ENCODE measurements around the gene GSTCD.
"Not testable (repeated sequence)": the region's sequence is repeated elsewhere in the genome, so short reads cannot be mapped to it uniquely, and the experiment has no call there.

Gene GSTCD

DNA sequence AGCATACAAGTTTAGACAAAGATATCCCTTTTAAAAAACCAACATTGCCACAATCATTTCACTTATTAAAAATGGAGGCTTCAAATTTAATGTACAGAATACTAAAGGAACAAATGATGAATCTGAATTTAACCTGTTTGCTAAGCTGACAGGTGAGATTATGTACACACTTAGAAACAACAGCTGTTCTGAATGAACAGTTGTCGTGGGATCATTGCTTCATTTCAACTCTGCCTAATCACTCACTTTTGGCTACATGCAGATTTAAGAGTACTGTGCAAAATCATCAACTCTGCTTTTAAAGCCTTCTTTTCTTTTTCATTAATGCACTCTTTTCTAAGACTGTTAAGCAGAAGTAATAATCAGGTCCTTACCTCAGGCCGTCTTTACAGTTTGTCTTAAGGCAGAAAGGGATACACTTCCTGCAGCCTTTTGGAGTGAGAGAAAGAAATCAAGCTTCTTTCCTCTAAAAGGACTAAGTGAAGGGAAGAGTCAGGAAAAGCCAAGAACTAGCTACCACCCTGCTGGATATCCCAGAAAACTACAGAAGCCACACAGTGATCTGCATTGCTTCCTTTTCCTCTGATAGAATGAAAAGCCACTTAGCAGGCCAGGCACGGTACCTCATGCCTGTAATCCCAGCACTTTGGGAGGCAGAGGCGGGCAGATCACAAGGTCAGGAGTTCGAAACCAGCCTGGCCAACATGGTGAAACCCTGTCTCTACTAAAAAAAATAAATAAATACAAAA lies 132.0 kb downstream of the GSTCD start:
- no peak for DNase-seq (ENCODE audit: low spot score in 2 of 2)
- H3K4me1 ChIP-seq: peaks cover 4% of the 10 kb centered on the region; the same call in 1 of the 2 replicates
- no peak overlapping the region for H3K4me3 ChIP-seq
- H3K9me3 ChIP-seq: no peaks in the 10 kb centered on the region
- H3K27me3 ChIP-seq (ENCODE audit: low read depth): no peaks in the 10 kb centered on the region
- peaks cover 7% of the 10 kb centered on the region; the same call in 1 of the 2 replicates for H3K36me3 ChIP-seq (replicated peaks)
- in situ Hi-C loops (cut with MboI; ENCODE audit: low sequenced_read_pairs): no loop called here

DNA sequence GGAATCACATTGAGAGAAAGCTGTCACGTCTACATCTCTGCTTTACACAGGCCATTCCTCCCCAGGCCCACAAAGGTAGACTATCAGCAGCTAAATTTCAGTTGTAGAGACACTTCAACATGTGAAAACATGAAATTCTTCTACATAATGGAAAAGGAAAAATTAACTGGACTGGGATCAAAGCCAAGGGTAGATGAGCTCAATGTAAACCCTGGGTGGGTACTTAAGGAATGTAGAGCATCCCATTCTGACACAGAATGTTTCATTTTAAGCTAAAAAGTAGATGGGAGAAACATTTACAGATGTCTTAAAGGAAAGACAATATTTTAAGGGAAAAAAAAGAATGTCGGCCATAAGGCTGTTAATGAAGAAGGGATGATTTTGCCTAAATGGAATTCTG lies 135.4 kb downstream of the GSTCD start:
- H3K4me3 ChIP-seq: no peak overlapping the region
- no peaks in the 10 kb centered on the region for H3K27me3 ChIP-seq (ENCODE audit: low read depth)
- H3K36me3 ChIP-seq (replicated peaks): peaks cover 4% of the 10 kb centered on the region; the same call in 1 of the 2 replicates
- H3K9me3 ChIP-seq: no peaks in the 10 kb centered on the region
- in situ Hi-C loops (cut with MboI; ENCODE audit: low sequenced_read_pairs): no loop called here
- DNase-seq (ENCODE audit: low spot score in 2 of 2): no peak
- peaks cover 4% of the 10 kb centered on the region; the same call in 1 of the 2 replicates for H3K4me1 ChIP-seq

DNA sequence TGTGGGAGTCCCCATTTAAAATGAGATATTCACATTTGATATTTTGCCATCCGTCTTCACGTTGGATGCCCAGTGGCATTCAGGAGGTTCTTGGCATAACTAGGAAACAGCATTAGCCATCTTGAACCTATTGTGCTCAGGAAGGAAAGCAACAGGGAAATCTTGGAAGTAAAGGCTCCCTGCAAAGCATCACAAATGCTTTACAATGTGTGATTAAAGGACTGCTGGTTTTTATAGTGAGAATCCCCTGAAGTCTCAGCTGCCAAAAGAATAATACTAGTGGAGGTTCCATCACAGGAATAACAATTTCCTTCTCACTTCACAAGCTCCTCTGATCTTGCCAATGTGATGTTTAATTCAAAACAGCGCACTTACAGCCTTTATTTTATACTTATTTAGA lies 137.0 kb downstream of the GSTCD start:
- in situ Hi-C loops (cut with MboI; ENCODE audit: low sequenced_read_pairs): no loop called here
- DNase-seq (ENCODE audit: low spot score in 2 of 2): no peak

DNA sequence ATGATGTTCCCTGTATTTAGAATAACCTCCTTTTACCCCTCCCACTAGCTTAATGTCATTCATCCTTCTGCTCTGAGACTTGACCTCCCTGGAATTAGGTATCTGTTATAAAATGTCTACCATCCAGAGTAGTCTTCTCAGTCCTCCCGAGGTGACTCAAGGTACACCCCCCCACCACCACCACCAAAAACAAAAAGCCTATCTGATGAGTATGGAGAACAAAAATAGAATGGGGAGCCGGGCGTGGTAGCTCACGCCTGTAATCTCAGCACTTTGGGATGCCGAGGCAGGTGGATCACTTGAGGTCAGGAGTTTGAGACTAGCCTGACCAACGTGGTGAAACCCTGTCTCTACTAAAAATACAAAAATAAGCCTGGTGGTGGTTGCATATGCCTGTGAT lies 139.8 kb downstream of the GSTCD start:
- in situ Hi-C loops (cut with MboI; ENCODE audit: low sequenced_read_pairs); H3K4me3 ChIP-seq; H3K27me3 ChIP-seq (ENCODE audit: low read depth); H3K36me3 ChIP-seq (replicated peaks); DNase-seq (ENCODE audit: low spot score in 2 of 2); H3K4me1 ChIP-seq; H3K9me3 ChIP-seq: not testable (repeated sequence)

More for the DNA sequence above, 137.0 kb downstream of the GSTCD start:
- H3K4me1 ChIP-seq: no peaks in the 10 kb centered on the region
- H3K4me3 ChIP-seq: no peak overlapping the region
- H3K9me3 ChIP-seq: no peaks in the 10 kb centered on the region
- no peaks in the 10 kb centered on the region for H3K27me3 ChIP-seq (ENCODE audit: low read depth)
- peaks cover 4% of the 10 kb centered on the region; the same call in 1 of the 2 replicates for H3K36me3 ChIP-seq (replicated peaks)

DNA sequence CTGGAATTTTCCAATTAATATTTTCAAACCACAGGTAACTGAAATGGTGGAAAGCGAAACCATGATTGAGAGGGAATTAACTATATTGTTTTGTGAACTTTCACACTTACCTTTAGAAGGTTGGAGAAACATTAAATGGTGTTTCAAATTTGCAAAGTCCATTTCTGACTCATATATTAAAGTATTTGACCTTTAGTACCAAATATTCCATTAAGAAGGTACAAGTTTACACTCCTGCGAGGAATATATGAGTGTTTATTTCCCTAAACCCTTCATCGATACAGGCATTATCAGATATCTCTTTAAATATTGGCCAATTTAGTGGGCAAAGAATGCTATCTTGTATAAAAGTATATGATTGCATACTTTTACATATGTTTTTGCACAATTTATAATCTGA lies 142.6 kb downstream of the GSTCD start:
- DNase-seq (ENCODE audit: low spot score in 2 of 2): no peak
- H3K27me3 ChIP-seq (ENCODE audit: low read depth): no peaks in the 10 kb centered on the region
- in situ Hi-C loops (cut with MboI; ENCODE audit: low sequenced_read_pairs): no loop called here
- H3K9me3 ChIP-seq: no peaks in the 10 kb centered on the region
- H3K4me3 ChIP-seq: no peak overlapping the region
- H3K36me3 ChIP-seq (replicated peaks): no peaks in the 10 kb centered on the region
- no peaks in the 10 kb centered on the region for H3K4me1 ChIP-seq

DNA sequence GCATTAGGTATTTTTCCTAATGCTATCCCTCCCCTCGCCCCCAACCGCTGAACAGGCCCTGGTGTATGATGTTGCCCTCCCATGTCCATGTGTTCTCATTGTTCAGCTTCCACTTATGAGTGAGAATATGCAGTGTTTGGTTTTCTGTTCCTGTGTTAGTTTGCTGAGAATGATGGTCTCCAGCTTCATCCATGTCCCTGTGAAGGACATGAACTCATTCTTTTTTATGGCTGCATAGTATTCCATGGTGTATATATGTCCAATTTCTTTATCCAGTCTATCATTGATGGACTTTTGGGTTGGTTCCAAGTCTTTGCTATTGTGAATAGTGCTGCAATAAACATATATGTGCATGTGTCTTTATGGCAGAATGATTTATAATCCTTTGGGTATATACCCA lies 143.6 kb downstream of the GSTCD start:
- DNase-seq (ENCODE audit: low spot score in 2 of 2); in situ Hi-C loops (cut with MboI; ENCODE audit: low sequenced_read_pairs); H3K4me3 ChIP-seq; H3K9me3 ChIP-seq; H3K4me1 ChIP-seq; H3K36me3 ChIP-seq (replicated peaks); H3K27me3 ChIP-seq (ENCODE audit: low read depth): not testable (repeated sequence)

DNA sequence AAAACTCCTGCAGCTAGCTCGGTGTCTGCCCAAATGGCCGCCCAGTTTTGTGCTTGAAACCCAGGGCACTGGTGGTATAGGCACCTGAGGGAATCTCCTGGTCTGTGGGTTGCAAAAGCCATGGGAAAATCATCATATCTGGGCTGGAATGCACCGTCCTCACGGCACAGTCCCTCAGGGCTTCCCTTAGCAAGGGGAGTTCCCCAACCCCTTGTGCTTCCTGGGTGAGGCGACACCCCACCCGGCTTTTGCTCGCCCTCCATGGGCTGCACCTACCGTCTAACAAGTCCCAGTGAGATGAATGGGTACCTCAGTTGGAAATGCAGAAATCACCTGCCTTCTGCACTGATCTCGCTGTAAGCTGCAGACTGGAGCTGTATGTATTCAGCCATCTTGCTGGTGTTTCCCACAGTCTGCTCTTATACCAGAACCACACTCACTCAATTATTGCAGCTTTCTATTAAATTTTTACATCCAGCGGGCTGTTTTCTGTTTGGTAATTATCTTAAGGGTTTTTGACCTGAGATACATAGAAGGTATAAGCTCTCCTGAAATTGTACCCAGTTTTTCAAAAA lies 150.0 kb downstream of the GSTCD start:
- H3K4me3 ChIP-seq: no peak overlapping the region
- H3K9me3 ChIP-seq: no peaks in the 10 kb centered on the region
- DNase-seq (ENCODE audit: low spot score in 2 of 2): no peak
- H3K4me1 ChIP-seq: no peaks in the 10 kb centered on the region
- no peaks in the 10 kb centered on the region for H3K27me3 ChIP-seq (ENCODE audit: low read depth)
- H3K36me3 ChIP-seq (replicated peaks): no peaks in the 10 kb centered on the region
- in situ Hi-C loops (cut with MboI; ENCODE audit: low sequenced_read_pairs): no loop called here

DNA sequence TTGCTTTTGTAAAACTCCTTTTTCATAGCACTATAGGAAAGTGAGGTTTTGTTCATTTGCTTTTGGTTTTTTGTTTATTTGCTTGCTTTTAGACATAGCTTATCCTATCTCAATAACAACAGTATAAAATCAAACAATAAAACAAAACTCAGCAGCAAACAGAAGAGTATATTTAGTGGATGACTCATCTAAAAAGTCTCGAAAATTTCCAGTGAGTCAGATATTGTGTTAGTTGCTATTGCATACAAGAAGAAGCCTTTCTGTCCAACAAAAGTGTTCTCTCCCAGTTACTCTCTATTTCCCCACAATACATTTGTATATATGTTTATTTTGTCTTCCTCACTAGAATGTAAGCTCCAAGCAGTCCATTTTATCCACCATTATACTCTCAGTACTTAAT lies 150.6 kb downstream of the GSTCD start:
- DNase-seq (ENCODE audit: low spot score in 2 of 2): no peak
- no peaks in the 10 kb centered on the region for H3K27me3 ChIP-seq (ENCODE audit: low read depth)
- in situ Hi-C loops (cut with MboI; ENCODE audit: low sequenced_read_pairs): no loop called here
- H3K36me3 ChIP-seq (replicated peaks): no peaks in the 10 kb centered on the region
- H3K4me1 ChIP-seq: no peaks in the 10 kb centered on the region
- no peak overlapping the region for H3K4me3 ChIP-seq
- H3K9me3 ChIP-seq: no peaks in the 10 kb centered on the region

DNA sequence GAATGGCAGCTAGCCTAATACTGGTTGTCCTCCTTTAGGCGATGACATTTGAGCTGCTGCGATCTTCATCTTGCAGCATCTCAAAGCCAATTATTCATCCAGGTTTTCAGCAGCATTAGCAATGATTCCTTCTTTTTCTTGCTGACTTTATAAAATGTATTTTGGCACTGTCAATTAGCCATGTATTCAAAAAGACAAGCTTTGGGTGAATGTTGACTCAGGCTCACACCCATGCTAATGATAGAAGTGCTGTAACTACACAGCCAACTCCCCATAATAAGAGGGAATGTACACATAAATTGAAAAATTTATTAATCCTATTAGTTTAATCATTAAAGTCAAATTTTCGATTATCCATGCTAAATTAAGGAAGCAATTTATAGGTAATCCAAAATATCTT lies 162.4 kb downstream of the GSTCD start:
- in situ Hi-C loops (cut with MboI; ENCODE audit: low sequenced_read_pairs): no loop called here
- H3K36me3 ChIP-seq (replicated peaks): no peaks in the 10 kb centered on the region

DNA sequence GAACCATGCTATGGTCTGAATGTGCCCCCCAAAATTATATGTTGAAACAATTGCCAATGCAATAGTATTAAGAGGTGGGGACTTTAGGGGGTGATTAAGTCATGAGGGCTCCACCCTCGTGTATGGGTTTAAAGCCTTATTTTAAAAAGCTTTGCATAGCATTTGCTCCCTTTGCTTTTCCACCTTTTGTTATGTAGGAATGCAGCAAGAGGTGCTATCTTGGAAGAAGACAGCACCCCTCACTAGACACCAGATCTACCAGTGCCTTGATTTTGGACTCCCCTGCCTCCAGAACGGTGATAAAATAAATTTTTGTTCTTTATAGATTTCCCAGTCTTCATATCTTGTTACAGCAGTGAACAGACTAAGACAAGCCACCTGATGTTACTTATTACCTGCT lies 163.4 kb downstream of the GSTCD start:
- Histone ChIP-seq H3K4me1 (no peaks in the 10 kb centered on the region), H3K9me3 (no peaks in the 10 kb centered on the region), H3K27me3 (ENCODE audit: low read depth) (0 out of 2 replicates have a peak, but pooled peaks cover 2% of the 10 kb centered on the region), H3K36me3 (replicated peaks) (no peaks in the 10 kb centered on the region), H3K4me3 (no peak overlapping the region)
- in situ Hi-C loops (cut with MboI; ENCODE audit: low sequenced_read_pairs): no loop called here
- no peak for DNase-seq (ENCODE audit: low spot score in 2 of 2)

More for the DNA sequence above, 162.4 kb downstream of the GSTCD start:
- Histone ChIP-seq H3K4me3 (no peak overlapping the region), H3K4me1 (no peaks in the 10 kb centered on the region), H3K27me3 (ENCODE audit: low read depth) (0 out of 2 replicates have a peak, but pooled peaks cover 2% of the 10 kb centered on the region), H3K9me3 (no peaks in the 10 kb centered on the region)
- no peak for DNase-seq (ENCODE audit: low spot score in 2 of 2)

DNA sequence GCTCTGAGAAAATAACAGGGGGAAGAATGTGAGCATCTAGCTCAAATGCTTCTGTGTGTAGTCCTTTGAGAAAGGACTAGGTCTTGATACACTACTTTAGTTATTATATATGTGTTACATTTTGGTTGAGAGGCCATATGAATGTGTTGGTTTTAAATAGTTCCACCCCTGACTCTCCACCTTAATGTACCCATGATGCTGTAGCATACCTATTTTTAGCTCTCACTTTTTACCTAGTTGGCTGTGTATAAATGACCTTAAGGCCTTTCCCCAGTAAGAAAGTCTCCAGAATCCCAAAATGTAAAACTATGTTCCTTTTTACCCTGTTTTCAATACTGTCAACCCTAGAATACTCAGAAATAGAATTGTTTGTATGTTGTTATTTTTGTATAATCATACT lies 166.6 kb downstream of the GSTCD start:
- no peak for DNase-seq (ENCODE audit: low spot score in 2 of 2)
- in situ Hi-C loops (cut with MboI; ENCODE audit: low sequenced_read_pairs): no loop called here
- Histone ChIP-seq H3K27me3 (ENCODE audit: low read depth) (0 out of 2 replicates have a peak, but pooled peaks cover under 1% of the 10 kb centered on the region), H3K4me3 (no peak overlapping the region), H3K4me1 (no peaks in the 10 kb centered on the region), H3K36me3 (replicated peaks) (no peaks in the 10 kb centered on the region), H3K9me3 (no peaks in the 10 kb centered on the region)

DNA sequence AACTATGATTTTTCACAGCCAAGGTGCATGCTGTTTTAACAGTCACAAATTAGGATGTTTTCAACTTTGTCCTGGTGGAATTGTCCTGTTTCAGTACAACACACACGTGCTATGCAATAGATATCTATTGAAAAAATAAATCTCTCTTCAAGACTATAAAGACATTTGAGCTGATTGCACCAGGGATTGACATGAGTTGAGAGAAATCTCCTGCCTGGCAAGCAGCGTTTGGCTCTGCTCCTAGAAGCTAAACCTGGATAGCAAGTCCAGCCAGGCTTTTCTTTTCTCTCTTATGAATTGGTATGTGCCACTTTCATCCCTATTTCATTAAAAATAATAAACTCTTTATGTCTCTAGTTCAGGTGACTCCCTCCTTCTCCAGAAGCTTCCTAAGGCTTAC lies 170.1 kb downstream of the GSTCD start:
- no peaks in the 10 kb centered on the region for H3K9me3 ChIP-seq
- in situ Hi-C loops (cut with MboI; ENCODE audit: low sequenced_read_pairs): no loop called here
- DNase-seq (ENCODE audit: low spot score in 2 of 2): no peak
- no peaks in the 10 kb centered on the region for H3K36me3 ChIP-seq (replicated peaks)
- H3K4me3 ChIP-seq: no peak overlapping the region
- H3K27me3 ChIP-seq (ENCODE audit: low read depth): no peaks in the 10 kb centered on the region
- no peaks in the 10 kb centered on the region for H3K4me1 ChIP-seq

DNA sequence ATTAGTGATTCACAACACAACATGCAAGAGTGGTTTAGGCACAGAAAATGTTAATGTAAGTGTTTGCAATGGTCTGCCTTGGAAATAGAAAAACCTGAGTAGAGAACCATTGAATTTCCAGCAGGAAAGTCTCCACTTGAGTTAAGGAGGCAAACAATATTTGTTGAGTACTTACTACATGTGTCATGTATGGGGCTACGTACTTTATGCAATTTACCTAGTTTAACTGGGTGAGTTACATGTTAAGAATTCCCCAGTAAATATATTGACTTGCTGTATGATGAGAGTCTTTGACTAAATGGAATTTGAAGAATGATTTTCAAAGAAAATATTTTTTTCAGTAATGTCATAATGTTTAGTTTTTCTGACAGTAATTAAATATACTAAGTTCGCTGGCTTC lies 178.9 kb downstream of the GSTCD start:
- no peak overlapping the region for H3K4me3 ChIP-seq
- H3K9me3 ChIP-seq: no peaks in the 10 kb centered on the region
- in situ Hi-C loops (cut with MboI; ENCODE audit: low sequenced_read_pairs): no loop called here
- H3K36me3 ChIP-seq (replicated peaks): no peaks in the 10 kb centered on the region
- peaks cover 10% of the 10 kb centered on the region for H3K27me3 ChIP-seq (ENCODE audit: low read depth)
- H3K4me1 ChIP-seq: no peaks in the 10 kb centered on the region
- no peak for DNase-seq (ENCODE audit: low spot score in 2 of 2)

DNA sequence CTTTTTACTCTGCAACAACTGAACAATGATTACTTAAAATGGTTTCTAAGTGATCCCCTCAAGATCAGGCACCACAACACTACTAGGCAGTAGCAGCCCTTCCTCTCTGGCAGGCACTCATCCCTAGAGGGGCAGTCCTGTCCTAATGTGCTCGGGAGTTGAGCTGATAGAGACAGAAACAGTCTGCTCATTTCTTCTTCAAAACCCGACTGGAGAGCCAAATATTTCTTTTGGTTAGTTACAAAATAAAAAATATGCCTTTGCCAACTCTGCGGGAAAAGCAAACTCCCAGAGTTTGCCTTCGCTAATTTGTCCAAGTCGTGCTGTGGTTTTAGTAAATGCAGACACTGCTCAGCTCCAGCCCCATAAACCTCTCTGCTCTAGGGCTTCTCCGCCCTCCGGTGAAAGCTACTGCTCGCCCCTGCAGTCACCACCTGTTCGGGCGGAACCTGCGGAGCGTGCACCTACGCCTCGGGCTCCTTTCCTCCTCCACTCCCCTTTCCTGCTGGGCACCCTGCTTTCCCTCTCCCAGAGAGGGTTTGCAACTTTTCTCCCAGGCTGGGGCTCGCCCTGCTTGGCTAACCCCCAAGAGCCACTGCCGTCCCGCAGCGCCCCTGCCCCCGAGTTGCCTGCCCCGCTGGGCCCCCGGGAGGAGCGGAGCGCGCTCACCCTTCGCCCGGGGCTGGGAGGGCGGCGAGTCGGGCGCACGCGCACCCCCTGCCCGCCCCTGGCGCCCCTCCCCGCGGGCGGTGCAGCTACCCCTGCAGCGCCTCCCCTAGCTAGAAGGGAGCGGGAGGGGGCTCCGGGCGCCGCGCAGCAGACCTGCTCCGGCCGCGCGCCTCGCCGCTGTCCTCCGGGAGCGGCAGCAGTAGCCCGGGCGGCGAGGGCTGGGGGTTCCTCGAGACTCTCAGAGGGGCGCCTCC lies 186.3 kb downstream of the GSTCD start, which contains the start of gene NPNT:
NPNT (plus strand) TSS at position 812 of the 923 bp plus-strand sequence. CDS start 182 bp downstream, outside the sequence.
- Histone ChIP-seq H3K4me3 (peak within 1 kb of the TSS; percentile 41), H3K27me3 (ENCODE audit: low read depth) (peaks cover 22% of the 10 kb centered on the region), H3K9me3 (no peaks in the 10 kb centered on the region), H3K36me3 (replicated peaks) (no peaks in the 10 kb centered on the region), H3K4me1 (no peaks in the 10 kb centered on the region)
- in situ Hi-C loops (cut with MboI; ENCODE audit: low sequenced_read_pairs): no loop called here
- peak in 1 of 2 experiments; percentile 57 for DNase-seq (ENCODE audit: low spot score in 2 of 2)
